Subcutaneous abdominal adipose tissue (tissue), 5 donors: Measurements from ENCODE around the gene SMAD6.

Experiments used
- H3K27ac ChIP-seq: one replicate; pipeline ENCODE4 v1.7.0; 2013; ENCODE audit warnings: low read depth, mild to moderate bottlenecking, inconsistent platforms, low read length, moderate library complexity
- H3K27me3 ChIP-seq, 5 donors: one replicate each; pipeline ENCODE4 v1.7.0; 2013; ENCODE audit warnings: low read length in 5 of 5, inconsistent platforms in 1 of 5; ENCODE audit not compliant: control insufficient read depth in 5 of 5, insufficient read depth in 4 of 5
- H3K36me3 ChIP-seq, 5 donors: one replicate each; pipeline ENCODE4 v1.7.0; 2013; ENCODE audit warnings: low read length in 5 of 5; ENCODE audit not compliant: control insufficient read depth in 5 of 5, insufficient read depth in 5 of 5
- H3K4me1 ChIP-seq, 5 donors: one replicate each; pipeline ENCODE4 v1.7.0; 2013; ENCODE audit warnings: low read length in 5 of 5, mild to moderate bottlenecking in 3 of 5, moderate library complexity in 1 of 5; ENCODE audit not compliant: control insufficient read depth in 5 of 5, insufficient read depth in 5 of 5
- H3K4me3 ChIP-seq, 5 donors: one replicate each; pipeline ENCODE4 v1.7.0; 2013; ENCODE audit warnings: low read length in 5 of 5, low read depth in 1 of 5
- H3K9ac ChIP-seq, 5 donors: one replicate each; pipeline ENCODE4 v1.7.0; 2013; ENCODE audit warnings: low read length in 5 of 5, mild to moderate bottlenecking in 4 of 5, moderate library complexity in 3 of 5
- H3K9me3 ChIP-seq, 5 donors: one replicate each; pipeline ENCODE4 v1.7.0; 2013; ENCODE audit warnings: low read length in 5 of 5; ENCODE audit not compliant: control insufficient read depth in 5 of 5
- donor health status: healthy.
- donor health status: healthy.
- donor health status: healthy.
- donor health status: healthy.
- donor health status: healthy.

SMAD6 gene

DNA sequence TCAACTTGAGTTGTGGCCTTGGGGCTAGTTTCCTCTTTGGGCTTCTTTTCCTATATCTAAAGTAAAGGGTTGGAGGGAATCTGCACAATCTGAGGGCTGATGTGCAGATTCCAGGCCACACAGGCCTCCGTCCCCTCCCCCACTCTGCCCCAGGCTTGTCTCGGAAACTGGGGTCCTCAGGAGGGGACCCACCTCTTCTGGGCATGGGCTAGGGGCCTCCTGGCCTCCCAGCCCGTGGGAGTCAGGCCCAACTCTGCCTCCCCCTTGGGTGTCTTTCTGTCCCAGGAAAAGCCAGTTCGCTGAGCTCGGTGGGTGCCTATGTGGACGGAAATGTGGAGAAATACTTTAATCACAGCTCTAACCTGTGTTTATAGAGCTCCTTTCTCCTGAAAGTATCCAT, 4.8 kb downstream of the SMAD6 start:
- Histone ChIP-seq H3K4me3 (peak overlapping the region in 4 of 5 donors; percentile 27 to 86 (median 84)), H3K9ac (peak overlapping the region in 2 of 5 donors; percentile 62 to 71), H3K36me3 (peaks cover 0 to 3% (median 0%) of the 10 kb centered on the region in 5 donors), H3K27ac (peak overlapping the region; percentile 74), H3K4me1 (peaks cover 3 to 75% (median 73%) of the 10 kb centered on the region in 5 donors), H3K27me3 (no peaks in the 10 kb centered on the region), H3K9me3 (no peaks in the 10 kb centered on the region)

DNA sequence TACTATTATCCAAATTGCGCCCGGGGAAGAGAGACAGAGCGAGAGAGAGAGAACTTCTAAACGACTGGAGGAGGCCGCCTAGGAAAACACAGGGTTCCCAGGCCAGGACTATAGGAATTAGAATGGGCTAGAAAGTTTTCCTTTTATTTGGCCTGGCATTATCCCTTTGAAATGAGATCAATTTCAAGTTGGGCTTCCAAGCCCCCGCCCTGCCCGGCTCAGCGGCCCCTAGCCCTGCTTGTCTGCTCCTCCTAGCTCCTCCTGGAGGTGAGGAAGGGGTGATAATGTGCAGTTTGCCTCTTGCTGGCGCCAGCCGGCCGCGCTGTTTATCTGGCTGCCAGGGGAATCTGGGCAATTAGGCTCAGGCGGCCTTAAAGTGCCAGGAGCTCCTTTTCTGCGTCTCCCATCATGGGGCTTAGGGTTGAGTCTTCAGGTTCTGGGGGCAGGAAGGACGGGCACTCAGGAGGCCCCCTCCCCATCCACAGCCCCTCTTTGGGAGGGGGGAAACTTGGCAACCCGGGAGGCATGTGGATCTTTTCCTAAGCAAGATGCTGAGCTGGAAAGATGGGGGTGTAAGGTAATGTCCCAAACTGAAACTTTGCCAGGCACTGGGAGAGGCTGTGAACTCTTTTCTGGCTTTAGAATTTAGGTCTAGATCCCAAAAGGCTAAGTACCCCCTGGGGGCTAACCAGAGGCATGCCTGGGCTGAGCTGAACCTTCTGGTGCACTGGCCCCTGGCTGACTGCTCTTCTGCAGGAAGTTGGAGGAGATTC, 5.5 kb downstream of the SMAD6 start:
- no peaks in the 10 kb centered on the region for H3K27me3 ChIP-seq
- H3K9me3 ChIP-seq, result no peaks in the 10 kb centered on the region
- peak overlapping the region; percentile 74 for H3K27ac ChIP-seq
- peak overlapping the region in 4 of 5 donors; percentile 36 to 86 (median 64) for H3K4me3 ChIP-seq
- peaks cover 0 to 7% (median 0%) of the 10 kb centered on the region in 5 donors for H3K36me3 ChIP-seq
- peaks cover 3 to 79% (median 73%) of the 10 kb centered on the region in 5 donors for H3K4me1 ChIP-seq
- peak overlapping the region in 2 of 5 donors; percentile 62 to 71 for H3K9ac ChIP-seq

DNA sequence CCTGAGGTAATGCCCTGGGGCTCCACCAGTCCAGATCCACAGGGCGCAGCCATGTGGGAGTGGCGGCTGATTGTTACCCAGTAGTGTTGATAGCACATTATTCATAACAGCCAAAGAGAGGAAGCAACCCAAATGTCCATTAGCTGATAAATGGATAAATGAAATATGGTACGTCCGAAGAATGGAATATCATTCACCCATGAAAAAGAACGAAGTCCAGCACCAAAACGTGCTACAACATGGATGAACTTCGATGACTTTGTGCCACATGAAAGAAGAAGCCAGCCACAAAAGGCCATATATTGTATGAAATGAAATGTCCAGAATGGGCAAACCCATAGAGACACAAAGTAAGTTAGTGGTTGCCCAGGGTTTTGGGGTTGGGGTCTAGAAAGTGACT, 6.4 kb downstream of the SMAD6 start:
- no peaks in the 10 kb centered on the region for H3K27me3 ChIP-seq
- H3K4me3 ChIP-seq, result no peak overlapping the region
- peaks cover 0 to 10% (median 0%) of the 10 kb centered on the region in 5 donors for H3K36me3 ChIP-seq
- peak overlapping the region; percentile 74 for H3K27ac ChIP-seq
- no peaks in the 10 kb centered on the region for H3K9me3 ChIP-seq
- peaks cover 3 to 78% (median 70%) of the 10 kb centered on the region in 5 donors for H3K4me1 ChIP-seq
- H3K9ac ChIP-seq, result no peak overlapping the region

GRCh38 chr15:66709884-66710283, 7.8 kb downstream of the SMAD6 start:
- Histone ChIP-seq H3K36me3 (peaks cover 0 to 14% (median 2%) of the 10 kb centered on the region in 5 donors), H3K27me3 (no peaks in the 10 kb centered on the region), H3K9me3 (no peaks in the 10 kb centered on the region), H3K9ac (no peak overlapping the region), H3K4me3 (no peak overlapping the region), H3K27ac (no peak overlapping the region), H3K4me1 (peaks cover 2 to 78% (median 72%) of the 10 kb centered on the region in 5 donors)

DNA sequence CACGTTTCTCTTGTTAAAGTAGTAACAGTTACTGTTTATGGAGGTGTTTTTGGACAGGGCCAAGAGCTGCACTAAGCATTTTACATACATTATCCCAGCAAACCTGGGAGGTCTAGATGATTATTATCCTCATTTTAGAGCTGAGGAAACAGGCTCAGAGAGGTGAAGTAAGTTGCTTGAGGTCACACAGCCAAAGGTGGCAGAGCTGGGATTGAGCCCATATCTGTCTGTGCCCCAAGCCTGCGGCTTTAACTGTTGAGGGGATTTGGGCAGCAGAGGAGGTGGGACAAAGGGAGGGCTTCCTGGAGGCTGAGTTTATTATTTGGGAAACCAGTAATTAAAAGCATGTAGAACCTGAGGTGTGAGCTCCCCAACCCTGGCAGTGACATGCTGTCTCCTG, 9.2 kb downstream of the SMAD6 start:
- no peak overlapping the region for H3K9ac ChIP-seq
- peaks cover 0 to 78% (median 73%) of the 10 kb centered on the region in 5 donors for H3K4me1 ChIP-seq
- H3K27me3 ChIP-seq, result no peaks in the 10 kb centered on the region
- no peaks in the 10 kb centered on the region for H3K9me3 ChIP-seq
- H3K36me3 ChIP-seq, result peaks cover 0 to 16% (median 3%) of the 10 kb centered on the region in 5 donors
- H3K27ac ChIP-seq, result peak overlapping the region; percentile 39
- no peak overlapping the region for H3K4me3 ChIP-seq

DNA sequence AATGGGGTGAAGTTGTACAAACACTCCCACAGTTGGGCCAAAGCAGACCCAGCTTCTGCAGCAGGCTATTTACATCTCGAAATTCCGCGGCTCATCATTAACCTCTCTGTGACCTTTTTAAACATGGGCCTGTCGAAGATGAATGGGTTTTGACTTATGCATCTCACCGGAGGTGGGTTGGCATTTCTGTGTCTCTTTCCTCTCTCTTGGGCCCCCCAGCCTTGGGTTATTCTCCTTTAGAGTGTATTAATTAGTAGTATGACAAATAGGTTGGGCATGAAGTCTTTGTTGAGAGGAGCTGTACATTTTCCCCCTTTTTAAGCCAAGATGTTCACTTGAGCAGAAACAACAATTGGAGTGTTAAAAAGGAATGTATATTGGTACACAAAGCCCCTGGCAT, 9.8 kb downstream of the SMAD6 start:
- peak overlapping the region; percentile 39 for H3K27ac ChIP-seq
- no peaks in the 10 kb centered on the region for H3K9me3 ChIP-seq
- H3K4me3 ChIP-seq, result no peak overlapping the region
- H3K4me1 ChIP-seq, result peaks cover 0 to 78% (median 72%) of the 10 kb centered on the region in 5 donors
- H3K9ac ChIP-seq, result no peak overlapping the region
- H3K27me3 ChIP-seq, result no peaks in the 10 kb centered on the region
- peaks cover 0 to 20% (median 9%) of the 10 kb centered on the region in 5 donors for H3K36me3 ChIP-seq

DNA sequence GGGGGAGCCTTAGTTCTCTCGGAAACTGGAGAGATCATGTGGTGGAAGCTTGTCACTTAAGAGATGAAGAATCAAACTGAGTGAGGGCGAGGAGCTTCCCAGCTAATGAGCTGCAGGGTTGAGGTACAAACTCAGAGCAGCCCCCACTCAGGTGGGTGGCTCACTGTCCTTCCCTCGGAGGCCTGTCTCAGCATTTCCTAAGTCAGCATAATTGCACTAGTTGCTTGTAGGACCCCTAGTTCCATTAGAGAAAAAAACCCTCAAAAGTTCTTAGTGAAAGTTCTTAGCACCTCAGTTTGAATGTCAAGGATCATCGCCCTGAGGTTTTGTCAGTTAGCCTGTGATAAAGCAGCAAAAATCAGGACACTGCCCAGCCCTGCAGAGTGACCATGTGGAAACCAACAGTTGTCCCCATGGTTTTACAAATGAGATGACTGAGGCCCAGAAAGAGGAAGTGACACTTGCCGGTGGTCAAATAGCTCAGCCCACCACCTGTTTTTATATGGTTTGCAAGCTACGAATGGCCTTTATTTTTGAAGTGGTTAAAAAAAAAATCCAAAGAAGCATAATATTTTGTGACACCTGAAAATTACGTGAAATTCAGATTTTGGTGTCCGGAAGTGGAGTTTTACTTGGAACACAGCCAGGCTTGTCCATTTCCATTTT, 11.9 kb downstream of the SMAD6 start:
- no peaks in the 10 kb centered on the region for H3K9me3 ChIP-seq
- peaks cover 7 to 76% (median 74%) of the 10 kb centered on the region in 5 donors for H3K4me1 ChIP-seq
- no peak overlapping the region for H3K9ac ChIP-seq
- peak overlapping the region; percentile 21 for H3K27ac ChIP-seq
- no peaks in the 10 kb centered on the region for H3K27me3 ChIP-seq
- peaks cover 0 to 37% (median 28%) of the 10 kb centered on the region in 5 donors for H3K36me3 ChIP-seq
- H3K4me3 ChIP-seq, result no peak overlapping the region

- Histone ChIP-seq H3K9me3 (no peaks in the 10 kb centered on the region), H3K36me3 (peaks cover 0 to 41% (median 32%) of the 10 kb centered on the region in 5 donors), H3K4me1 (peaks cover 7 to 77% (median 76%) of the 10 kb centered on the region in 5 donors), H3K27me3 (no peaks in the 10 kb centered on the region), H3K27ac (peak overlapping the region; percentile 21), H3K9ac (no peak overlapping the region), H3K4me3 (no peak overlapping the region)
These were observed 12.5 kb downstream of the SMAD6 start for GRCh38 chr15:66714543-66714981.

- Histone ChIP-seq H3K9ac (peak overlapping the region in 1 of 5 donors; percentile 8), H3K36me3 (peaks cover 0 to 41% (median 36%) of the 10 kb centered on the region in 5 donors), H3K4me3 (no peak overlapping the region), H3K27ac (no peak overlapping the region), H3K4me1 (peaks cover 7 to 80% (median 77%) of the 10 kb centered on the region in 5 donors), H3K27me3 (no peaks in the 10 kb centered on the region), H3K9me3 (no peaks in the 10 kb centered on the region)
These were observed 13.2 kb downstream of the SMAD6 start for GRCh38 chr15:66715181-66715624.
